Body of pancreas (tissue), 4 donors: ENCODE results near the gene MFAP2. TPM values are rescaled to one million over a fixed set of nuclear protein-coding genes. Genes with fewer than 3 reads are reported as not detected.

Experiments used
- ATAC-seq: fragments of 150-250 bp; one replicate; pipeline ENCODE4 v1.9.1; 2016
- DNase-seq, 4 donors: peaks; one replicate each; pipeline ENCODE4 v3.0.0-alpha.2; 2019
- H3K27ac ChIP-seq, 4 donors: fragments of 200-600 bp; sonication (generic); 1 replicate in 3 of 4; 2 replicates in 1 of 4; pipeline versions ENCODE4 v1.5.1 to v1.6.1; 2016 to 2019; ENCODE audit warnings: mild to moderate bottlenecking in 1 of 4, mixed read lengths in 1 of 4, moderate library complexity in 1 of 4
- H3K27me3 ChIP-seq, 2 donors: fragments of 200-600 bp; sonication (generic); one replicate each; pipeline ENCODE4 v1.6.0; 2016; ENCODE audit warnings: mild to moderate bottlenecking in 1 of 2
- H3K36me3 ChIP-seq, 2 donors: fragments of 200-600 bp; sonication (generic); replicated peaks in 1 of 2; 2 replicates each; pipeline ENCODE4 v1.5.1; 2016; ENCODE audit warnings: low read depth in 2 of 2; ENCODE audit not compliant: insufficient read depth in 1 of 2
- H3K4me1 ChIP-seq: fragments of 200-600 bp; sonication (generic); one replicate; pipeline ENCODE4 v1.6.0; 2016
- H3K4me3 ChIP-seq, 2 donors: fragments of 200-600 bp; sonication (generic); 1 replicate in 1 of 2; 2 replicates in 1 of 2; pipeline ENCODE4 v1.5.1; 2016 to 2019
- H3K9me3 ChIP-seq, 3 donors: fragments of 200-600 bp; sonication (generic); 1 replicate in 2 of 3; 2 replicates in 1 of 3; pipeline ENCODE4 v1.5.1; 2016
- CTCF ChIP-seq, 7 experiments: fragments of 450-650 bp in 4 of 7; fragments of 200-600 bp in 3 of 7; sonication (generic) in 3 of 7; IDR thresholded peaks; one replicate each; pipeline ENCODE4 v1.5.1; 2016 to 2019; ENCODE audit warnings: antibody characterized with exemption in 7 of 7
- POLR2A ChIP-seq, 3 donors: fragments of 450-650 bp; IDR thresholded peaks; one replicate each; pipeline ENCODE4 v1.6.1; 2016; ENCODE audit warnings: antibody characterized with exemption in 3 of 3, mild to moderate bottlenecking in 2 of 3
- WGBS, 2 donors: methylation state at CpG; one replicate each; pipeline ENCODE4 v1.1.5; 2017; 5-methylcytosine and 5-hydroxymethylcytosine counted together
- intact Hi-C: fragments of 100-400 bp; cut with DNase I; formaldehyde crosslinking; loops from one replicate; pipeline ENCODE4 v1.15.1; 2023
- total RNA-seq, 2 donors: library from RNA; depleted of rRNA; stranded (reverse); fragments of >200 nt; gene quantifications; one replicate each; pipeline ENCODE4 v1.1.0, GENCODE V29; 2016

MFAP2 gene
- total RNA-seq, 2 donors from 2014 or later: 1.3 to 13.5 TPM

DNA sequence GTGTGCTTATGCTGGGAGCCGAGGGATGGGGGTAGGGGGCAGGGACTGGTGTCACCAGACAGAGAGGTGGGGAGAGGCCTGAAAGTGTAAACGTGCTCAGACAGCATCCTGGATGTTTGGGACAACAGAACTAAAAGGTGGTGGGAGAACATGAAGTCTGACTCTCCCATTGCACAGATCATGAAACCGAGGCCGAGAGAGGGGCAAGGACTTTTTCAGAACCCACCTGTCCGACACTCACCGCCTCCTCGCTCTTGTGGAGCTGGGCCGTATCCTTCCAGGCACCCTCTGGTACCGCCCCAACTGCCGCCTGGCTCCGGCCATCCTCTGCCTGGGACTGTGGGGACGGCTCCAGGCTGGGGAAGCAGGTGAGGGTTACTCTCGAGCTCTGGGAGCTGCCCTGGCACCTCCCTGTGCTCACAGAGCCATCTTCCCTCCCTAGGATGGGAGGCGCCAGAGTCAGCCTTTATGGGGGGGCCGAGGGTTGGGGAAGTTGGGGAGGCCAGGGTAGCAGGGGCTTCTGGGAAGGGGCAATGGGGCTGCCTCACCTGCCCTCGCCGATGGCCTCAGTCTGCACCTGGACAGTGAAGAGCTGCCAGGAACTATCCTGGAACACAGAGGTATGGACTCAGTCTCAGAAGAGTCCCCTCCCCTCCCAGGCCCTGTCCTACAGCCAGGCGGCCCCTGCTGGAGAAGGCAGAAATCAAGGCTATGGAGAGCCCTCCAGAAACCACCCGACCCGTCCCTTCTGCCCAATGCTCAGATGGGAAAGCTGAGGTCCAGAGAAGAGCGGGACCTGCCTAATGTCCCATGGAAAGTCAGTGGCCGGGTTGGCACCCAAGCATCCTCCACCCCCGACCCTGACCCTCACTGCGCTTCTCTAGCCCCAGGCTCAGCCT is 24.3 kb upstream of the MFAP2 start:
- Histone ChIP-seq H3K27me3 (no peaks in the 10 kb centered on the region), H3K36me3 (peaks cover 0 to 21% of the 10 kb centered on the region in 2 donors), H3K4me3 (no peak overlapping the region), H3K27ac (no peak overlapping the region), H3K9me3 (no peaks in the 10 kb centered on the region), H3K4me1 (peaks cover 4% of the 10 kb centered on the region)
- no peak for TF ChIP-seq CTCF (IDR thresholded peaks at IDR 0.05)
- TF ChIP-seq POLR2A (IDR thresholded peaks at IDR 0.05): no peak
- 92 to 95% methylated on average over 18 to 22 of the region's 24 CpGs for WGBS, 2 donors
- intact Hi-C loops: no loop called here
- ATAC-seq (no peak), DNase-seq (no peak)

GRCh38 chr1:17002524-17002902 is 22.1 kb upstream of the MFAP2 start:
- WGBS, 2 donors: 90 to 100% methylated on average over 4 of the region's 4 CpGs
- Histone ChIP-seq H3K36me3 (peaks cover 0 to 29% of the 10 kb centered on the region in 2 donors), H3K4me1 (no peaks in the 10 kb centered on the region), H3K27ac (no peak overlapping the region), H3K9me3 (no peaks in the 10 kb centered on the region), H3K27me3 (no peaks in the 10 kb centered on the region), H3K4me3 (no peak overlapping the region)
- ATAC-seq (no peak), DNase-seq (no peak)
- intact Hi-C loops: no loop called here
- no peak for TF ChIP-seq CTCF (IDR thresholded peaks at IDR 0.05)
- no peak for TF ChIP-seq POLR2A (IDR thresholded peaks at IDR 0.05)

- WGBS, 2 donors: 92% methylated on average over 12 to 15 of the region's 19 CpGs
- intact Hi-C loops: no loop called here
- H3K9me3 ChIP-seq: no peaks in the 10 kb centered on the region
- H3K27me3 ChIP-seq: no peaks in the 10 kb centered on the region
- no peak overlapping the region for H3K27ac ChIP-seq
- DNase-seq (no peak), ATAC-seq (no peak)
- H3K4me1 ChIP-seq: no peaks in the 10 kb centered on the region
- H3K36me3 ChIP-seq: peaks cover 0 to 32% of the 10 kb centered on the region in 2 donors
- TF ChIP-seq POLR2A (IDR thresholded peaks at IDR 0.05): no peak
- no peak for TF ChIP-seq CTCF (IDR thresholded peaks at IDR 0.05)
- H3K4me3 ChIP-seq: no peak overlapping the region
These were observed 21.5 kb upstream of the MFAP2 start for GRCh38 chr1:17001760-17002523.

- WGBS, 2 donors: 91 to 94% methylated on average over 6 of the region's 8 CpGs
- DNase-seq (no peak), ATAC-seq (no peak)
- Histone ChIP-seq H3K27me3 (no peaks in the 10 kb centered on the region), H3K4me3 (no peak overlapping the region), H3K36me3 (peaks cover 0 to 38% of the 10 kb centered on the region in 2 donors), H3K4me1 (no peaks in the 10 kb centered on the region), H3K9me3 (no peaks in the 10 kb centered on the region), H3K27ac (no peak overlapping the region)
- TF ChIP-seq POLR2A (IDR thresholded peaks at IDR 0.05) (no peak), CTCF (IDR thresholded peaks at IDR 0.05) (no peak)
- intact Hi-C loops: no loop called here
These were observed 19.4 kb upstream of the MFAP2 start for GRCh38 chr1:16999863-17000262.
